Left colon (tissue), 2 donors: ENCODE measurements around the gene IFITM5. TPM values are rescaled to one million over a fixed set of nuclear protein-coding genes. Genes with fewer than 3 reads are reported as not detected.

Source experiments
- ATAC-seq: fragments of 200-7000 bp; cut with Tn5 transposase; one replicate; pipeline ENCODE4 v1.9.1; 2020; ENCODE audit warnings: mild to moderate bottlenecking, moderate library complexity
- DNase-seq, 2 donors: peaks; one replicate each; pipeline ENCODE4 v3.0.0-alpha.2; 2020
- intact Hi-C, 2 donors: fragments of 100-400 bp; cut with DNase I in 1 of 2; cut with micrococcal nuclease in 1 of 2; formaldehyde crosslinking; loops; one replicate each; pipeline versions ENCODE4 v1.11.2 to v1.14.0; 2022; cut with DNase I, micrococcal nuclease
- total RNA-seq, 2 donors: library from RNA; stranded (reverse); fragmentation: NEBNext Ultra II Directional; extraction: Animal tissue kit (Norgen Biotek cat#: 25700); gene quantifications; one replicate each; pipeline ENCODE4 v1.2.1, GENCODE V29; 2021
- donor health status: DM: no; HTN: no; CAD: no.
- donor health status: DM: yes; HTN: yes; CAD: no.

Gene IFITM5
- total RNA-seq, 2 donors from 2014 or later = not detected

DNA sequence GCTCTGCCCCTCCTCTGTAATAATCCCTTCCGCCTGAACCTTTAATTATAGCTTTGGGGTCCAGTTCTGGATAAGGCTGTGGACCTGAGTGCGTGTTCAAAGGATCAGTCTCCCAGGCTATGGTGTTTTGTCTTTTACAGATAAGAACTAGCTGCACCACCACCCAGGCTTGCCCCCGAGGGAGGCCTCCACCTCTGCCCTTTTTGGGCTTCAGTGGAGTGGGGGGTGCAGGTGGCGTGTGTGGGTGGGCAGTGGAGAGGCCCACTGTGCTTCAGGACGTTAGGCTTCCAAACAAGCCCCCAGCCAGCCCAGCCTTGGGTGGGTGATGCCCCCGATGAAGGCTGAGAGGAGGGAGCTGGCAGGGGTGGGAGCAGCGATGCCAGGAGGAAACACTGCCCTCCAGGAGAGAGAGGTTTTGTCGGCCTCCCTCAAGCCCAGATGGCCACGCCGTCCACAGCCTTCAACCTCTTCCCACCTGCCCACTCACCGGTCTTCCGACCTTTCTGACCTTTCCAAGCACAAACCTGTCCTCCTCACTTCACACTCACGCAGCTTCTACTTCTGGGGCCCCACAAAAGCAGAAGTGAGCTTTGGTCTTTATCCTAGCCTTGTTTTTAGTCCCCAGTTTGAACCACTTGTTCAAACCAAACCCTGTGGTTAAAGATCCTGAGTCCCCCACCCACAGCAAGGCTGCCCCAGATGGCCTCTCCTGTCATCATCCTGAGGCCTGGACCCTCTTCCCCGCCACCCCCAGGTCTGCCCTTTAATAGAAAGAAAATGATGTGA, 42.2 kb downstream of the IFITM5 start:
- DNase-seq = no peak
- ATAC-seq = no peak
- intact Hi-C loops = loop anchor here in 1 of 2 donors (10.0 kb wide), 1 partner anchor 108 kb away; the partner anchor contains the start of gene B4GALNT4

DNA sequence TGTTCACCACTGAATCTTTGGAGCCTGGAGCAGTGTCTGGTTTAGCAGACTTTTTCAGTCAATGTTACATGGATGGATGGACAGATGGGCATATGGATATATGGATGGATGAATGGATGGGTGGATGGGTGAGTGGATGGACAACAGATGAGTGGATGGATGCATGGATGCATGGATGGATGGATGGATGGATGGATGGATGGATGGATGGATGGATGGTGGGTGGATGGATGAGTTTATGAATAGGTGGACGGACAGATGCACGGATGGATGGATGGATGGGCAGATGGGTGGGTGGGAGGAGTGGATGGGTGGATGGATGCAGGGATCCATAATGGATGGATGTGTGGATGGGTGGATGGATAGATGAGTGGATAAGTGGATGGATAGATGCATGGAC, 43.5 kb downstream of the IFITM5 start:
- ATAC-seq = no peak
- intact Hi-C loops = loop anchor here in 1 of 2 donors (10.0 kb wide), 1 partner anchor 109 kb away; the partner anchor contains the start of gene B4GALNT4
- no peak for DNase-seq

DNA sequence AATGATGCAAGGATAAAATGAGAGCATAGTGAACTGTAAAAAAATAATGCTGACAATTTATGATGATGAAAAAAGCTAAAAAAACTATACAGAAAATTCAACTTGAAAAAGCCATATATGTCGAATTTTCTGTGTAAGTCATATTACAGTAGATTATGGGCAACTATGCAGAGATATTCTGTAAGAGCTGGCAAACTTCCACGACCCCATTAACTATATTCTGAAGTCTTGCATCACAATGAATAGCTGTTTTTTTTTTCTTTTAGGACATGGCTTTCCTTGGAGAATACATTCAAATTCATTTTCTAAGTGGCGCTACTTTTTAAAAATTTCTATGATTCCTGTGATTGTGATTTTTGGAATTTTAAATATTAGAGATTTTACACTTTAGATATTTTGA, 44.1 kb downstream of the IFITM5 start:
- ATAC-seq = no peak

DNA sequence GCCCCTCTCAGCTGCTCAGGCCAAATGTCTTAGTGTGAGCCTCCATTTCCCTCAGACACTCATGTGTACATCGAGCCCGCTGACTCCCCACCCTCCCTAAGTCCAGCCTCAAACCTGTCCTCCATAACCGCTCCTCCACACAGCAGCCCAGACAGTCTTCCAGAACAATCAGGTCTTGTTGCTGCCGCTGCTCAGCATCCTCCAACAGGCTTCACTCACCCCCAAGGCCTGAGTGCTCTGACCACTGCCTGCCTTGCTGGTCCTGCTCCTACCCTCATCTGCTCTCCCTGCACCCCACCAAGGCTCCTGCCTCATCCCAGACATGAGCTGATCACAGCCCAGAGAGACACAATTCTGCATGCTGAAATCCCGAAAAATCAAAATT, 45.4 kb downstream of the IFITM5 start:
- intact Hi-C loops = loop anchor here in 1 of 2 donors (10.0 kb wide), 1 partner anchor 111 kb away; the partner anchor contains the start of gene B4GALNT4
- DNase-seq = no peak
- no peak for ATAC-seq

More for the DNA sequence above, 44.1 kb downstream of the IFITM5 start:
- no peak for DNase-seq
- intact Hi-C loops = loop anchor here in 1 of 2 donors (10.0 kb wide), 1 partner anchor 110 kb away; the partner anchor contains the start of gene B4GALNT4

DNA sequence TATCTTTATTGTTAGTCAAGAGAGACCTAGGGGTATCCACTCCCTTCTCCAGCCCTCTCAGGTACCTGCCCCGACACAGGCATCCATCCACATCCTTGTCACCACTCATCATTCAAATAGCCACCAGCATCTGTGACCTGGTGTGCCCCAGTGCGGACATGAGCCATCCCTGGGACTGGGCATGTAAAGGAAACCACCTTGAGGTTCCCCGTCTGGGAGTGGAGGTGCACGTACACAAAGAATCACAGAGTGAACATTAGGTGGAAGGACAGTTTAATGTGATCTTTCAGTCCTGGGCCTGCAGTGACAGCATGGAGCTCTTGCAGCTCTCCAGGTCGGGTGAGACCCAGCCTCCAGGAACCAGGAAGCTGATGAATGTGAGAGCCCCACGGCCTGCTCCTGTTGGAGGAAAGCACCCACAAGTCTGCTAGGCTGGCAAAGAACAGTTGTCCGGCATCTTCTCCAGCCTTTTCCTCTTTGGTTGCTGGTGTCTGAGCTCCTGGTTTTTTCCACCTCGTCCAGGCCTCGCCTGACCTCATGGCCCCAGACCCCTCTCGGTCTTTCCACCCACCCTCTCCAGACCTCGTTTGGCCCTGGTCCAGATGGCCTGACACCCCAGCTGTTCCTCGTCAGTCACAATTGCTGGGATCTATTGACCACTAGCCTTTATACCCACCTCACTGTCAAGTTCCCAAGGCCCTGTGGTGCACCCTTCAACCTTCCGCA, 46.0 kb downstream of the IFITM5 start:
- intact Hi-C loops = loop anchor here in 1 of 2 donors (10.0 kb wide), 1 partner anchor 111 kb away; the partner anchor contains the start of gene B4GALNT4
- ATAC-seq = peak; percentile 16

DNA sequence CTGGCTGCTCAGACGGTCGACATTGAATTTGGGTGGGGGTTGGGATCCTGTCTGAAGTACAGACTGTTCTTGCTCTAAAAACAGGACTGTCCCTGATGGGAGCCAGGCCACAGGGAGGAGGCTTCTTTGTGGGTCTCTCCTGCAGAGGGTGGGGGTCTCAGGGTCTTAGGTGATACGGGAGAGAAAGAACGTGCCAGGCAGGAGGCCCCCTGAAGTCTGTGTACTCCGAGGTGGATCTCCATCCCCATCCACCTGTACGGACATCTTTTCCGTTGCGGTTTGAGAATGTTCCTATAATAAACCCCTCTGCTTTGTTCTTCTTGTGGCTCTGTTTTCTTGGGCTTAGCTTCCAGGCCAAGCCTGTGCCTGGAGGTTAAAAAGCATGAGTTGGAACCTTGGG, 46.7 kb downstream of the IFITM5 start:
- intact Hi-C loops = loop anchor here in 1 of 2 donors (10.0 kb wide), 1 partner anchor 112 kb away; the partner anchor contains the start of gene B4GALNT4
- no peak for ATAC-seq

More for the DNA sequence above, 46.0 kb downstream of the IFITM5 start:
- no peak for DNase-seq

DNA sequence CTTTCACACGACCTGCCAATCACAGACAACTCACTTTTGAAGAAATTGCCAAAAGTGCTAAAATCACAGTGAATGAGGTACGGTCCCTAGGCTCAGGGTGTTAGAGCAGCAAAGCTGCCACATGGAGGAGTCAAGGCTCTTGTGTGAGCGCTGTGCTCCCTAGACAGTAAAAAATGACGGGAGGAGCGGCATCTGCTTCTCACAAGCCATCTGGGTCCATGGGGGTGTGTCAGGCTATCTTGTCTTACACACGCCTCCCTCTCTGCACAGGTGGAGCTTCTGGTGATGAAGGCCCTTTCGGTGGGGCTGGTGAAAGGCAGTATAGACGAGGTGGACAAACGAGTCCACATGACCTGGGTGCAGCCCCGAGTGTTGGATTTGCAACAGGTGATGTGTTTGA, 47.8 kb downstream of the IFITM5 start:
- ATAC-seq = no peak
- no peak for DNase-seq
- intact Hi-C loops = loop anchor here in 1 of 2 donors (10.0 kb wide), 1 partner anchor 113 kb away; the partner anchor contains the start of gene B4GALNT4

More for the DNA sequence above, 46.7 kb downstream of the IFITM5 start:
- DNase-seq = no peak

DNA sequence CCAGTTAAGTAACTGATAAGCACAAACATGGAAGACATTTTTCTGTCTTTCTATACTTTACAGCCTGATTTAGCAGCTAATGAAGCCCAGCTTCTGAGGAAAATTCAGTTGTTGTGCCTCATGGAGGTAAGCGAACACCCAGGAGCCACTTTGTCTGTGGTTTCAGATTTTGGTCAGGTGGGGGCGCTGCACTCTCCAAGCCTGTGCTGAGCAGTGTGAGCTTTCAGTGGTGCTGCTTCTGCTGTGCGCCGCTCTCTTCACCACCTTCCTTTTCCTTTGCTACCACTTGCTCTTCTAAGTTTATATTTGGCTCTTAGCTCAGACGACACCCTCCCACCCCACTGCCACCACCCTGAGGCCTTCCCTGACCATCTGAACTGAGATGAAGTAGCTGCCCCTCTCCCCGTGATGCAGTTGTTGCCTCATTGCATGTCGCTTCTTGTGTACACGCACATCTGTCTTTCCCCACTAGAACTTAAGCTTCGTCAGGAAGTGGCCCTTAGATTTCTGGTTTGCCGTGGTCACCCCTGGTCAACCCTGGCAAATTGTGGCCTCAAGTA, 48.5 kb downstream of the IFITM5 start:
- DNase-seq = peak in 1 of 2 donors; percentile 62
- intact Hi-C loops = loop anchor here in 1 of 2 donors (10.0 kb wide), 1 partner anchor 114 kb away; the partner anchor contains the start of gene B4GALNT4
- ATAC-seq = peak; percentile 84

DNA sequence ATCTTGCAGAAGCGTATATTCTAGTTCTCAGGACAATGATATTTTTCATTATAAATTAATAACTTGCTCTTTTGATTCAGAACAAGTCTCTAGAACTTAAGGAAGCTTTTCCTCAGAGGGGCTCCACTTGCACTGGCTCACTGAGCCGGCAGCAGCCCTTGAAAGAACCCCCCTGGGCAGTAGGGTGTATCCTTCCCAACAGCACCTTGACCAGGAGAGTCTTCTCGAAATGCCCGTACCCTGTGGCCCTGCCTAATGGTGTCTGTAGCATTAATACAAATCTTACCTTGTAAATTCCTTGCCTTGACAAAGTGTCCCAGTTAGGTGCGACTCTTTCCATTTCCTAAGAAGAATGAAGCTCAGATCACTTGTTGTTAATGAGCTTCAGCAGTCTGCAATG, 49.1 kb downstream of the IFITM5 start:
- no peak for DNase-seq
- ATAC-seq = no peak
- intact Hi-C loops = loop anchor here in 1 of 2 donors (10.0 kb wide), 1 partner anchor 115 kb away; the partner anchor contains the start of gene B4GALNT4

DNA sequence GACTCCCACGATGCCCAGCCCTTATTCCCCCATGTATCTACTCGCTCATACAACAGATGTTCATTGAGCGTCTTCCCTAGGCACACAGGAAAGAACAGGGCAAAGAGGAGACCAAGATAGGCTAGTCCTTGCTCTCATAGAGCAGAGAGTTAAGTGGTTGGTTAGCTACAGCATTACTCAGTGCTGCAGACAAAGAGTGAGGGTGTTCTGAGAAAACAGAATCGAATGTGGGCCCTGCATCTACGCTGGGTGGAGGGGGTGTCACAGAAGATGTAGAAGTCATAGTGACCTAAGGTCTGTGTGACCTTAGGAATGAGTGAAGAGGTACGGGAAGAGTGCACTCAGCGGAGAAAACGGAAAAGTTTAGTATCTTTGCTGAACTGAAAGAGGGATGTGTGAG, 50.3 kb downstream of the IFITM5 start:
- no peak for DNase-seq
- intact Hi-C loops = no loop called here

More for the DNA sequence above, 50.3 kb downstream of the IFITM5 start:
- no peak for ATAC-seq

Other genes starting within 250 kb of the IFITM5 start
- not detected for gene SCGB1C1, start 106.4 kb downstream of the IFITM5 start, total RNA-seq
- 10 to 100 TPM; 55.8 to 69.0 TPM for gene BET1L, start 92.1 kb downstream of the IFITM5 start, total RNA-seq
- 10 to 100 TPM; 77.8 to 86.9 TPM for gene RIC8A, start 91.8 kb downstream of the IFITM5 start, total RNA-seq
- 10 to 100 TPM; 18.8 to 22.3 TPM for gene SIRT3, start 63.2 kb downstream of the IFITM5 start, total RNA-seq
- 100 to 1,000 TPM in 1 of 2 donors, 10 to 100 TPM in 1; 99.5 to 111 TPM for gene PSMD13, start 62.5 kb downstream of the IFITM5 start, total RNA-seq
- gene NLRP6, start 21.1 kb downstream of the IFITM5 start, total RNA-seq = under 1 TPM; 0.92 TPM
- gene PGGHG, start 10.4 kb downstream of the IFITM5 start, total RNA-seq = 10 to 100 TPM; 18.8 to 20.6 TPM
- gene IFITM2, start 8.3 kb upstream of the IFITM5 start, total RNA-seq = 100 to 1,000 TPM in 1 of 2 donors, 10 to 100 TPM in 1; 87.7 to 133 TPM
- gene IFITM1, start 14.5 kb upstream of the IFITM5 start, total RNA-seq = 100 to 1,000 TPM in 1 of 2 donors, 10 to 100 TPM in 1; 85.6 to 127 TPM
- gene IFITM3, start 21.3 kb upstream of the IFITM5 start, total RNA-seq = 100 to 1,000 TPM; 118 to 136 TPM
- gene B4GALNT4, start 70.0 kb upstream of the IFITM5 start, total RNA-seq = 1 to 10 TPM; 2.4 to 3.3 TPM
- gene PKP3, start 94.7 kb upstream of the IFITM5 start, total RNA-seq = 100 to 1,000 TPM; 168 to 194 TPM
- gene SIGIRR, start 115.5 kb upstream of the IFITM5 start, total RNA-seq = 100 to 1,000 TPM; 123 to 152 TPM
- gene ANO9, start 142.5 kb upstream of the IFITM5 start, total RNA-seq = 100 to 1,000 TPM; 141 to 180 TPM
- 10 to 100 TPM; 23.3 to 27.4 TPM for gene PTDSS2, start 150.8 kb upstream of the IFITM5 start, total RNA-seq
- gene RNH1, start 207.7 kb upstream of the IFITM5 start, total RNA-seq = 100 to 1,000 TPM; 104 to 124 TPM
- gene HRAS, start 236.1 kb upstream of the IFITM5 start, total RNA-seq = 10 to 100 TPM; 42.3 to 58.1 TPM
- 1 to 10 TPM; 3.7 to 4.7 TPM for gene LRRC56, start 238.0 kb upstream of the IFITM5 start, total RNA-seq